GM12875 (cell line): ENCODE measurements around the gene METAP1.
"Not testable (repeated sequence)": the region's sequence is repeated elsewhere in the genome, so short reads cannot be mapped to it uniquely, and the experiment has no call there.

Experiments
- H3K4me3 ChIP-seq: one replicate; pipeline ENCODE4 v1.5.1; 2011; ENCODE audit warnings: low read depth, low read length, control low read depth
- CTCF ChIP-seq: IDR thresholded peaks from 2 replicates; pipeline ENCODE4 v1.5.1; 2011; ENCODE audit warnings: low read depth, mild to moderate bottlenecking, control low read depth, inconsistent platforms, low read length, moderate library complexity, borderline replicate concordance; ENCODE audit not compliant: insufficient read depth

METAP1 gene

GRCh38 chr4:99054428-99054994, 59.0 kb downstream of the METAP1 start:
- H3K4me3 ChIP-seq = no peak overlapping the region
- TF ChIP-seq CTCF = no peak

- no peak for TF ChIP-seq CTCF
Observed at GRCh38 chr4:99058228-99058627, 62.7 kb downstream of the METAP1 start.

GRCh38 chr4:99059550-99059949, 64.0 kb downstream of the METAP1 start:
- no peak overlapping the region for H3K4me3 ChIP-seq
- no peak for TF ChIP-seq CTCF

More at GRCh38 chr4:99058228-99058627, 62.7 kb downstream of the METAP1 start:
- H3K4me3 ChIP-seq = no peak overlapping the region

- TF ChIP-seq CTCF = no peak
- no peak overlapping the region for H3K4me3 ChIP-seq
Observed at GRCh38 chr4:99061048-99061700, 65.7 kb downstream of the METAP1 start.

- TF ChIP-seq CTCF = no peak
- no peak overlapping the region for H3K4me3 ChIP-seq
Observed at GRCh38 chr4:99062120-99062519, 66.6 kb downstream of the METAP1 start.

GRCh38 chr4:99065521-99065920, 70.0 kb downstream of the METAP1 start:
- H3K4me3 ChIP-seq = not testable (repeated sequence)

- no peak for TF ChIP-seq CTCF
- no peak overlapping the region for H3K4me3 ChIP-seq
Observed at GRCh38 chr4:99067617-99068016, 72.1 kb downstream of the METAP1 start.
